ENCODE measurements around the gene FOXA2.

DNA sequence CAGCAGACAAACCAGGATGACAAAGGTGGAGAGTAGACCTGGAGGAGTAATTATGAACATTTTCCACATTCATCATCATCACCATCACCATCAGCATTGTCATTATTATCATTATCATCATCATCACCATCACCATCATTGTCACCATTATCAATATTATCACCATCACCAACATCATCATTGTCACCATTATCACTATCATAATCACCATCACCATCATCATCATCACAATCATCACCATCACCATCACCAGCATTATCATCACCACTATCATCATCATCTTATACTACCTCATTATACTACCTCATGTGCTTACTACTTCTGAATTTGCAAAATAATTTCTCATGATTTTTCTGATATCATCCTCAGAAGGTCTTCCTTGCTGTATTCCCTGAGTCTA, 39.3 kb downstream of the FOXA2 start:
- TF ChIP-seq, protein P1, sequence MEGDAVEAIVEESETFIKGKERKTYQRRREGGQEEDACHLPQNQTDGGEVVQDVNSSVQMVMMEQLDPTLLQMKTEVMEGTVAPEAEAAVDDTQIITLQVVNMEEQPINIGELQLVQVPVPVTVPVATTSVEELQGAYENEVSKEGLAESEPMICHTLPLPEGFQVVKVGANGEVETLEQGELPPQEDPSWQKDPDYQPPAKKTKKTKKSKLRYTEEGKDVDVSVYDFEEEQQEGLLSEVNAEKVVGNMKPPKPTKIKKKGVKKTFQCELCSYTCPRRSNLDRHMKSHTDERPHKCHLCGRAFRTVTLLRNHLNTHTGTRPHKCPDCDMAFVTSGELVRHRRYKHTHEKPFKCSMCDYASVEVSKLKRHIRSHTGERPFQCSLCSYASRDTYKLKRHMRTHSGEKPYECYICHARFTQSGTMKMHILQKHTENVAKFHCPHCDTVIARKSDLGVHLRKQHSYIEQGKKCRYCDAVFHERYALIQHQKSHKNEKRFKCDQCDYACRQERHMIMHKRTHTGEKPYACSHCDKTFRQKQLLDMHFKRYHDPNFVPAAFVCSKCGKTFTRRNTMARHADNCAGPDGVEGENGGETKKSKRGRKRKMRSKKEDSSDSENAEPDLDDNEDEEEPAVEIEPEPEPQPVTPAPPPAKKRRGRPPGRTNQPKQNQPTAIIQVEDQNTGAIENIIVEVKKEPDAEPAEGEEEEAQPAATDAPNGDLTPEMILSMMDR (IDR thresholded peaks at IDR 0.05) = no peak
- TF ChIP-seq POLR2A (IDR thresholded peaks at IDR 0.05) = no peak

All from thyroid gland (tissue), 4 donors.